Stimulated activated CD8-positive, alpha-beta memory T cell treated with anti-CD3 and anti-CD28 coated beads, Interleukin-4, amount 100 ng/mL, for 48 hours (primary cell): Measurements from ENCODE around the gene CATSPER1.
"Not testable (repeated sequence)": the region's sequence is repeated elsewhere in the genome, so short reads cannot be mapped to it uniquely, and the experiment has no call there.

ENCODE experiments used
- DNase-seq: peaks from one replicate; pipeline ENCODE4 v3.0.0-alpha.2; 2020

CATSPER1 gene

DNA sequence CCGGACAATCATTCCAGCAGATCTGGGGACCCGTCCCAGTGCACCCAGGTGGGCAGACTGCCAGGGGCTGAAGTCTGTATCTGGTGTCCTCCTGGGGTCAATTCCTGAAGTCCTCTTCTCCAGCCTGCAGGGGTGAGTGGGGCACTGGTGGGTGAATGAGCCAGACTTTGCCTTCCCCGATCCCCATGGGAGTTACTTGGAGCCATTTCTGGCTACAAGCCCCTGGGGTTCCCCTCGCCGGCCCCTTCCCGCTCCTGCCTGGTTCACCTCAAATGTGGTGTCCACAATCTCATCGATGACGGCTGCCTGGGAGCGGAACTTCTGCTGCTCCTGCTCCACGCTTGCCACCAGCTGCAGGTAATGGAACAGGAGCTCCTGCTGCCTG lies 9.5 kb downstream of the CATSPER1 start:
- no peak for DNase-seq

DNA sequence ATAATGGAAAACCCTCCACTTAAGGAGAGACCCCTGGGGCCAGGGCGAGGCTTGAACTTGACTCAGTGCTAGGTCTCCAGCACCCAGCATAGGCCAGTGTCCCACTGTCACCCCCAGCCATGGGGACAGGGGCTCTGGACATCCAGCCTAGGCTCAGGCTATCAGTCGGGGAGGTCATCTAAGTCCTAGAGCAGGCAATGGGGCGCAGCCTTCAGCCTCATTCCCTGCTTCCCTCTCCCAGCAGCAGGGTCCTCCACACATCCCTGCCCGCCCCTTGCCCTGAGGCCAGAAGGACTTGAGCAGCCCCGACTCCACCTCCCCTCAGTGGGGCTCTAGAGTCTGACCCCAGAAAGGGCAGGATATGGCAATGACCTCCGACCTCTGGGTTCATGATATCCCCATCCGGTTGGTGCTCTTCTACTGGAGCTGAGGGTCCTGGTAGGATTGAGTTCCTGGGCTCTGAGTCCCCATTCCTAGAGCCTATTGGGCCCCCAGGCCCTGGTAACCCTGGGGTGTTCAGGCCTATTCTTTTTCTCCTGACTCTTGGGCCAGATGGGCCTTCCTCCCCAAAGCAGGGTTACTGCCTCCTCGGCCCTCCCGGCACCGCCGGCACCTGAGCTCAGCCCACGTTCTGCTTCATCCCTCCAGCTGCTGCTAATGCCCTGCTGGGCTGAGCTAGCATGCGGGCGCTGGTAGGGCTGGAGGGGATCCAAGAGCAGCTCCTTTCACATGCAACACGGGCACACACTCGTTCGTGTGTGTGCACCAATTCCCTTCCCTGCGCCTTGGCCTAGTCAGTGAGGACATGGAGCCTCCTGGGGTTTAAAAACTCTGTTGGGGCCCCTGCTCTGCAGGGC lies 10.1 kb downstream of the CATSPER1 start:
- DNase-seq: no peak

DNA sequence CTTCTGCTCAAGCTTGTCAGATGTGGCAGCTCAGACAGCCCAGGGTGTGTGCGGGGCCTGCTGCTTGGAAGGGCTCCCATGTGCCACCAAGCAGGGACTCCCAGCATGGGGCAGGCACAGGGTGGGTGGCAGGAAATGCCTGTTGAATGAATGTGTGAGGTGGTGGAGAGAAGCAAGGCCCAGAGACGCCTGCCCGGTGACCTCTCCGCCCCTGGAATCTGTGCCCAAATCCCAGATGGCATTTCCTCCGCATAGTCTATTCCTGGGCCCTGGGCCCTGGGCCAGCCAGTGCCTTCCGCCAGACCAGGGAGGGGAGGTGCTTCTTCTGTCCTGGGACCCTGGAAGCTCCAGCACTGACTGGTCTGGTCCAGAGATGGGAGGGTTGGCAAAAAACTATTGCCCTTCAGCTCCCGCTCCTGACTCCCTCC lies 10.8 kb downstream of the CATSPER1 start:
- no peak for DNase-seq

DNA sequence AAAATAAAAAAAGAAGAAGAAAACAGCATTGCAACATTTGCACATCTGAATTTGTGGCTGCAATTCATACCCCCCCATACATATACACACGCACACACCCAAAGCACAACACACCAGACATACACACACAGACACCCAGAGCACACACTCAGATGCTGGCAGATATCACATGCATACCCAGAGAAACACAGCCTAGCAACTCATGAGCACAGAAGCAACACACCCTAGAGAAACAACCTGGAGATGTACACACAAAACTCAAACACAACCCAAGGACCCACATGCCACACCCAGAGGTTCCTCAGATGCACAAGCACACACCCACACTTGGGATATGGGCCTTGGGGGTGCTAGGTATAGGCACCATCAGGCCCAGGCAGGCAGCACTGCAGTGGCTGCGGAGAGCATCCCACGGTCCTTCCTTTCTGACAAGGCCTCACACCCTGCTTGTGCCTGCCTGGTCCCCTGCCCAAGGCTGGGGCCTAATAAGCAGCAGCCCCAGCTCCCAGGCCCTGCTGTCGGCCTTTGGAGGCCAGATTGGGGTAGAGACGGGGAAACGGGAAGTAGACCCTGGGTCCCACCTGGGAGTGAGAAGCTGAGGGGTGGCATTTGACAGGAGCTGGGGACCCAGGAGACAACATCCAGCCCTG lies 11.3 kb downstream of the CATSPER1 start:
- no peak for DNase-seq

DNA sequence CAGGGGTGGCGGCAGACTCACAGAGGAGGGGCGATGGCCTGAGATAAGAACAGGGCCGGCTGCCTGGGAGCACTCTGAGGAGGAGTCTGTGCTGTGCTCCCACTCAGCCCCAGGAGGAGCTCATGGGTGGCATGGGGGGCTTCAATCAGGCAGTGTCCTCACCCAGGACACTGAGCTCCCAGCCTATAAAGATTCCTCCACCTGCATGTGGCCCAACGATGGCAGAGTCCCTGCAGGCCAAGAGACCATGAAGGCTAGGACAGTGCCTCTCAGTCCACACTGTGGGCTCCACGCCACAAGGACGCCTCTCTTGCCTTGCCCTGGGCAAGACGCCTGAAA lies 12.5 kb downstream of the CATSPER1 start:
- DNase-seq: no peak

DNA sequence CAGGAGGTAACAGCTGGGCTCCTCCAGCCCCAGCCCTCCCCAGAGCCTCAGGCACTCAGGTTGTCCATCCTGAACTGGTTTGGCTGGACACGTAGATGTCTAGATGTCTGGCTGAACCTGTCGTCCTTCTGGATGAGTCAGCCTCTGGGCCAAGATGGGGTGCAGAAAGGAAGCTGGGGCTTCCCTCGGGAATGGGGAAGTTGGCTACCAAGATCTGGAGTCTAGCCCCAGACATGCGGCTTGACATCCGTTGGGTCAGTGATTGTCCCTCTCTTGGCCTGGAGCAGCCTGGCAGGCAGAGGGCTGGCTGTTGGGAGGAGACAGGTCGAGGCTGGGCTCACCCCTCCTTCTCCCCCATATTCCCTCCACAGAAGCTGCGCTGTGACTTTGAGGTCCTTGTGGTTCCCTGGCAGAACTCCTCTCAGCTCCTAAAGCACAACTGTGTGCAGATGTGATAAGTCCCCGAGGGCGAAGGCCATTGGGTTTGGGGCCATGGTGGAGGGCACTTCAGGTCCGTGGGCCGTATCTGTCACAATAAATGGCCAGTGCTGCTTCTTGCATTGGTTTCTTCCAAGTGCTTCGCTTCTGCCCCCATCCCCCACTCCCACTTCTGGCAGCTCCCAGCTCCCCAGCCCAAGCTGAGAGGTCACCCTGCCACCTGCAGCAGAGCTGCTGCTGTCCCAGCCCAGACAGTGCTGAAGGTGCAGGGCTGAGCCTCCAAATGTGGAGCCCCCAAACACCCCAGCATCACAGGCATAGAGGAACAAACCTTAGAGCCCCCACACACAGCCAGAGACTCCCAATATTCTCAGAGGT lies 13.1 kb downstream of the CATSPER1 start:
- no peak for DNase-seq

DNA sequence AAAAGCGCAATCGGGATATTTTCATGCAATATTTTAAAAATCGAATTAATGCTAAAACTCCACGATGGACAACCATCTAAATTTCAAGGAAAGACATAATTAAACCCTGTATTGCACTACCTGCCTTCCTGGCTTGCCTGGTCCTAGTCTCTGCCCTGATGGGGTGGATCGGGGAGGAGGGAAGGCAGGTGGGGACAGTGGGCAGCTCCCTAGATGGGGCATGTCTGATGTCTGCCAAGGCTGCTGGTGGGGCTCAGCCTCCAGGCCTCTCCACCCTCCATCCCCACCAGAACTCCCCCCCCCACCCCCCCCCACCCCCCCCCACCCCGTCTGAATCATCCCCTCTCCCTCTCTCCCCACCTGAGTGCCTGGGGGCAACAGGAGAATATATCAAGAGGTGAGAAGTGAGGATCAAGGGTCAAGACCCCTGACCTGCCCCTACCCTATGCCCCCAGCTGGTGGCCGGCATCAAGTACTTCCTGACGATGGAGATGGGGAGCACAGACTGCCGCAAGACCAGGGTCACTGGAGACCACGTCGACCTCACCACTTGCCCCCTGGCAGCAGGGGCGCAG lies 13.8 kb downstream of the CATSPER1 start:
- no peak for DNase-seq

DNA sequence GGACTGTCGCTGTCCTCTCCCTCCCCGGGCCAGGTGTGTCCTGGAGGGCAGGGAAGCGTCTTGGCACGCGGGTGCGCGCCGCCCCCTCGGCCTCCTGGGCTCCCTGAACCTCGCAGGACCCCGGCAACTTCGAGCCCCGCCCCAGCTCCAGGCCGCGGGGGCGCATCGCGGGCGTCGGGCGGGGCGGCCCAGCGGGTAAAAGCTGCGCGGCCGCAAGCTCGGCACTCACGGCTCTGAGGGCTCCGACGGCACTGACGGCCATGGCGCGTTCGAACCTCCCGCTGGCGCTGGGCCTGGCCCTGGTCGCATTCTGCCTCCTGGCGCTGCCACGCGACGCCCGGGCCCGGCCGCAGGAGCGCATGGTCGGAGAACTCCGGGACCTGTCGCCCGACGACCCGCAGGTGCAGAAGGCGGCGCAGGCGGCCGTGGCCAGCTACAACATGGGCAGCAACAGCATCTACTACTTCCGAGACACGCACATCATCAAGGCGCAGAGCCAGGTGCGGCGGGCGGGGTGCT lies 14.4 kb downstream of the CATSPER1 start, which contains the start of gene CST6:
CST6 (plus strand) TSS at position 224 of the 519 bp plus-strand sequence; CDS start at position 261, 37 bp downstream.
- DNase-seq: no peak

DNA sequence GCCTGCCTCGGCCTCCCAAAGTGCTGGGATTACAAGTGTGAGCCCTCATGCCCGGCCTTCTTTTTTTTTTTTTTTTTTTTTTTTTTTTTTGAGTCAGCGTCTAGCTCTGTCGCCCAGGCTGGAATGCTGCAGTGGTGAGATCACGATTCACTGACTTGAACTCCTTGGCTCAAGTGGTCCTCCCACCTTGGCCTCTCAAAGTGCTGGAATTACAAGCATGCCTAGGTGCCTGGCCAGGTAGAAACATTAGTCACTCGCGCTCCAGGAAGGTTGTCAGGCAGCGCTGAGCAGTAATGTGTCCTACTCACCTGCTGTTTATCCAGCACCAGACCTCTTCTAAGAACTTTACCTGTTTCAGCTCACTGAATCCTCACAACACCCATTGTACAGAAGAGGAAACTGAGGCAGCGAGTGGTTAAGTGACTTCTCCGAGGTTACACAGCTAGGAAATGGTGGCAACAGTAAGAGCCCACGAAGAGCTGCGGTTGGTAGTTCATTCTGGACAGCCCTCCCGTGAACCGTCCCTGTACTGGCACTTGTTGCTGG lies 15.0 kb downstream of the CATSPER1 start:
- DNase-seq: no peak

DNA sequence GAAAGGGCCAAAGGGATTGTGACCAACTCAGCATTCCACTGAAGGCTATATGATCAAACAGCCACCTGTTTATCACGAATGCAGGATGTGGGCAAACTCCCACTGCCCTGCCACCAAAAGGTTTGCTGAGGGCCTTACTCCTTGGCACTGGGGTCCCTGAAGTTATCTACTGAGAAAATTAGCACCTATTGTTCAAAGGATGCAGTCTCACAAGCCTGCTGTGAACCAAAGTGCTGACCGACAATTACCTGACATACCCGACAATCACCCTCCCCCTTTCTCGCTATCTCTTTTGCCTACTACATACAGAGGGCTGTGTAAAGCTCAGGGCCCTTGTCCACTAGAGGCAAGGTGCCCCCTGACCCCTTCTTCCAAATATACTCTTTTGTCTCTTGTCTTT lies 16.2 kb downstream of the CATSPER1 start:
- not testable (repeated sequence) for DNase-seq

DNA sequence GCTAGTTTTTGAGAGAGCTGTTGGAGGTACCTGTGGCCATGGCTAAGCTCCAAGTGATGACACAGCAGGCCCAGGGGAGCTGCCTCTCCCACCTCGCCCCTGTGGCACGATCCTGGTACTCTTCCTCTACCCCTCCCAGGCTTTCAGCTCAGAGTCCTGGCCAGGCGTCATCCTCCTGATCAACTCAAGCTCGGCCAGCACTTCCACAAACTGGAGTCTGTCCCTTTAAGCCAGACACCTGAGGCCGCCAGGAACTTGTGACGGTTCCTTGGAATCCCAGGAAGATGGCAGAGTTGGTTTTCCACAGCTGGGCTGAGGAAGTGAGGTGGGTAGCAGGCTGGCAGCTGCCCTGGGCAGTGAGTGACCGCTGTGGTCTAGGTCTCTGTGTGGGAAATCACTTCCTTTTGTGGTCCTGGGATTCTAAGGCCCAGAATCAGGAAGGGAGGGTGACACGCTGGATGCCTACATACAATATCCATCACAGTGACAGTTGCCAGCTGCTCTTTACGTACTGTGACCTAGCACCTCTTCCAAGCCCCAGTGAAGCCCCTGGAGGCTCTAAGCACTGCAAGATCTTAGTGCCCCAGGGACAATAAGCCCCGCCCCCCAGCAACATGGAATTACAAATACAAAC lies 17.7 kb downstream of the CATSPER1 start:
- no peak for DNase-seq

DNA sequence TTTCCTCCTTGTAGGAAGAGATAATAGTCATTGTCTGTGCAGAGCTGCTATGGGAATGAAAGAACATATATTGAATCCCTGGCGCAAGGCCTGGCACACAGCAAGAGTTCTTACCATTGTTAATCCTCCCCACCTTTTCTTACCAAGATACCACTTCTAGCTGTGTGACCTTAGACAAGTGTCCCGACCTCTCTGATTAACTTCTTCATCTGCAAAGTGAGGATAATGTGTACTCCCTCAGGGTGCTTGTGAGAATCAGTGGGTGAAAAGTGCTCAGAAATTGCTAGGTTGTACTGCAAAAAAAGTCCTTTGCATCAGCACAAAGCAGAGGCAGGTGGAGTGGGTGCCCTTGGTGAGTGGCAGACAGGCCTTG lies 18.2 kb downstream of the CATSPER1 start:
- DNase-seq: no peak

DNA sequence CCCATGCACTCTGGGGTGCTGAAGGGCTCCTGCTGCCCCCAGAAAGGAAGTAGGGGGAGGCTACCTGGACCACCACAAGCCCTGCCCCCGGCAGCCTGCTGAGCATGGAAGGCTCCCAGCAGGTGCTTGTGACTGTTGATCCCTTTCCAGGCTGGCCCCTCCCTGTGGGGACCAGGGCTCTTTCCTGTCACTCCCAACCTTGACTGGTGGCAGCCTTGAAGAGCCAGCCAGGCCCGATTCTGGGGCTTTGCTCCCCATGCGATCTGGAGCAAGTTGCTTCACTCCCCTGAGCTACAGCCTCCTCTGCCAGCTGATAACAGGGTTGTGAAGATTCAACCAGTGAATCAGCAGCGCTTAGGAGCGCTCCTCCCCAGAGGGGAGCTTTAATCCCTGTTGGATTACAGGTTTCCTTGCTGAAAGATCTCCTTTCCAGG lies 19.1 kb downstream of the CATSPER1 start:
- no peak for DNase-seq

DNA sequence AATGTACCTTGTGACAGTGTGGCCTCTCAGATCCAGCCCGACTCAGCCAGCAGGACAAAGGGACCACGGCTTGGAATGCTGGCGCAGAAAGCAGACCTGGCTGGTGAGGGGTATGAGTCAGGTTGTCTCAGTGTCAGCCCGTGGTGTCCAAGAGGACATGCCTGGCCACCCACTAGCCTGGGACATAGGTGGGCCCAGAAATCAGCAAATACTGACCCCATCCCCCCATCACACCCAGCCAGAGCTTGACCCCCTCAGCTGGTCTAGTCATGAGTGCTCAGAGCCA lies 19.4 kb downstream of the CATSPER1 start:
- no peak for DNase-seq

DNA sequence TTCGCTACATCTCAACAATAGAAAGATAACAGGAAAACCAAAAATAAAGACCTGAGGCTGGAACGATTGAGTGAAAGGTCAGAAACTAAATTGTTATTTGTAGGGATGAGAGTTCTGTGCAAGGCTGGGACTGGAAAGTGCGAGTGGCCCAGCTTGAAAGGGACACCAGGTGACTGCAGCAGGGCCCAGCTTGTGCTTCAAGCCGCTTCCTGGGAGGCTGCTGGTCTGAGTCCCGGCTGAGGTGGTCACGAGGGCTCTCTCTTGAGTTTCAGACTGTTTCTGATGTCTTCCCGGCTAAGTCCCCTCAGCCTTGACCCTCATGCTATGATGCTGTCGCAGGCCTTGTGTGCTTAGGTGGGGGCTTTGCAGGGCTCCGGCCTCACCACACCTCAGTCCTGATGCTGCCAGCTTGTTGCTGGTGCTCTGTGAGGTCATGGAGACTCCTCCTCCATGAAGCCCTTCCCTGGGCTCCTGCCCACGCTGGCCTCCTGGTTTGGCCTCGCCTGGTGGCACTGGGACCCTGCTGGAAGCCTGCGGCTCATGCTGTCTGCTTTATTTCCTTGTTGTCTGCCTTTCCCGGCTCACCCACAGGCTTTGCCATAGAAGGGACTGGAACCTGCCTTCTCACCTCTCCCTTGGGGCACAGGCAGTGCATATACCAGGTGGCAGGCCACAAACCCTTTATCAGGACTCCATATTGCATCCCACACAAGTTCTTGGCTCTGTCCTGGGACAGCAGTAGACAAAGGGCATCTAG lies 20.0 kb downstream of the CATSPER1 start:
- no peak for DNase-seq

DNA sequence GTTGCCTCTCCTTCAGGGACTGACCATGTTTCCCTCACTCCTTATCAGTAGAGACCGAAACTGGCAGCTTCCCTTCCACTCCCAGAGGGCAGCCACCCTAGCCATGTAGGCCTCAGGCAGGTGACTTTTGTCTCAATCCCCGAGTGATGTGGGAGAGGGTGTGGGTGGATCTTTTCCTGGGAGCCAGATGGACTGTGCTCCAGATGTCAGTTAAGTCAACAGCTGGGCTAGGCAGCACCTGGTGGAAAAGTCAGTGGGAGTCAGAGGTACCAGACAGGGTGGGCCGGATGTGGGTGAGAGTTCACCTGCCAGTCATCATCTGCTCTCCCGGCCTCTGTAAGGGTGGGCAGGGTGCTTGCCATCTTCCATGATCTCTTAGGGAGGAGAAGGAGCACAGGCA lies 22.1 kb downstream of the CATSPER1 start:
- no peak for DNase-seq

DNA sequence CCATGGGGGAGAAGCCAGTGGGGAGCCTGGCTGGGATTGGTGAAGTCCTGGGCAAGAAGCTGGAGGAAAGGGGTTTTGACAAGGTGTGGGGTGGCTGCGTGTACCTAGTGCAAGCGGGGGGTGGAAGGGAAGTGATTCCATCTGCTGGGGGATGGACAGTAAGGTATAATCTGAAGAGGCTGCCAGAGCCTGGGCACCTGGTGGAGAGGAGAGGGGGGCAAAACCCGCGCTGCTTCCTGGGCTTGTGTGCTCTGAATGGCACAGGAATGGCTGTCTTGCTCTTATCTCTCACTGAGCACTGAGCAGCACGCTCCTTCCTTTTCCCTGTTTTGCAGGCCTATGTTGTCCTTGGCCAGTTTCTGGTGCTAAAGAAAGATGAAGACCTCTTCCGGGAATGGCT lies 23.0 kb downstream of the CATSPER1 start:
- DNase-seq: no peak

DNA sequence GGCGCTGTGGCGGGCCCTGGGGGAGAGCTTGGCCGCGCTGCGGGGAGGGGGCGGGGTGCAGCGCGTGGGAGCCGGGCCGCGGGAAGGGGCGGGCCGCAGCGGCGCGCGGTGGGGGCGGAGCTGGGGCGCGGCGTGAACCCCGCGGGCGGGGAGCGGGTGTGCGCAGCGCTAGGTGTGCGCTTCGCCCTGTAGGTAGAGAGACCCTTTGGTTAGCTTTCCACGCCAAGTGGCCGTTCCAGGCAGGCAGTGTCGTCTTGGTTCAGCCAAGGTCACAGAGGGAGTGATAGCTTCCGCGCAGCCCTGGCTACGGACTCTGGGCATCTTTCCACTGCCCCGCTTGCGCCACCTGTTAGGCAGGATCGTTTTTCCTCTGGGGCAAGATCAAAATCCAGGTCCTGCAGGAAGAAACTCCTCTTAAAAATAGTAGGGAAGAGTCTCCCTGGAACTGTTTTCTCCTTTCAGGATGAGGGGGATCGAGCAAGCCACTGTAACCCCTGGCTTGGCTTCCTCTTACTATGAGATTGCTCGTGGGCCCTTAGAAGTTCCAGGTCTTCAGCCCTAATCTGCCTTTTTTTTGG lies 23.5 kb downstream of the CATSPER1 start:
- no peak for DNase-seq

DNA sequence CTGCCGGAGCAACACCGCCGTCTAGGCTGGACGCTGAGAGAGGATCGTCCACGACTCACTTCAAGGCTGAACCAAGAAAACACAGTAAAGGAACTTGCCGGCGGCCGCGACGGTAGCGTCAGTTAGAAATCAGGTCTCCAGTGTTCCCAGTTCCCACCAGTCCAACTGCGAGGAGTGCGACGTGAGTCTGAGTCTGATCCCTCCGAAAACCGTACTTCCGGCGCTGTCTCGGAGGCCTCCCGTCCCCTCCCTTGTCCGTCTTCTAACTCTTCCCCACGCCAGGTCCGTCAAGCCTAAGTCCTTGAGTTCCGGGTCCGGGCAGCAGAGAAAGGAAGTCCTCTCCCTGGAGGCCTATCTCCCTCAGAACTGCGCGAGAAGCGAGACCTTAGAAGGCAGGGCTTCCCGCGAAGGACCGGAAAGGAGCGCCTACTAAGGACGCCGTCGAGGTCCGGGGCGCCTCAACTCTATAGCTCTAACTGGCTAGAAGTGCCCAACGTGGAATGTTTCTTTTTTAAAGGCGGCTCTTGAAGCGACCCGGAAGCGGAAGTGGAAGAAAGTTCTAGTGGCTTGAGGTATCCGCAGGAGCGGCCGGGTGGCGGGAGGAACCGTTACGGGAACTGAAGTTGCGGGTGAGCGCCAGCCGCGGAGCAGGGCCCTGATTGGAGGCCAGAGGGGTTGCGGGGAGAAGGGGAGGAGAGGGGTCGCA lies 24.2 kb downstream of the CATSPER1 start, which contains the start of the genes BANF1 and EIF1AD:
BANF1 (plus strand) TSS at position 562 of the 706 bp plus-strand sequence. CDS start 748 bp downstream, outside the sequence.
EIF1AD (minus strand) TSS at position 216 of the 706 bp plus-strand sequence. CDS start 1,768 bp downstream, outside the sequence.
- peak; percentile 94 for DNase-seq

DNA sequence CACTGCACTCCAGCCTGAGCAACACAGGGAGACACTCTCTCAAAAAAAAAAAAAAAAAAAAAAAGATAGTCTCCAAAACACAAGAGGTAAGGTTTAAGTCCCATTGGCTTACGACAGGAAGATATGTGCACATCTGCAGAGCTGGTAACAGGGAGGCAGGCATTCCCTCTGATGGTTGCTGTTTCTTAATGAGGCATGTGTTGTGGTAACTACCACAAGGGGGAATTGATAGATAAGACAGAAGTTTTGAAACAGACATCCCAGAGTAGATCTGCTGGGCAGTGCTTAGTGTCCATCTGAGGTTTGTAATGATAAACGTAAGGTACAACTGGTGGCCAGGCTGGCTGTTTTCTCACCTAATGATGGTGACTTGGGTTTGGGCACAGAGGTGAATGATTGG lies 29.0 kb downstream of the CATSPER1 start:
- no peak for DNase-seq
